HepG2 (cell line): ENCODE measurements around the gene NFIC. TPM values are rescaled to one million over a fixed set of nuclear protein-coding genes. Genes with fewer than 3 reads are reported as not detected.

Experiments used
- ATF2 ChIP-seq: sonication (generic); formaldehyde crosslinking; IDR thresholded peaks from 2 replicates; pipeline ENCODE4 v1.4.0; 2020; ENCODE audit warnings: missing genetic modification reagents
- BATF2 ChIP-seq: sonication (generic); formaldehyde crosslinking; IDR thresholded peaks from 2 replicates; pipeline ENCODE4 v1.8.0; 2022; ENCODE audit warnings: mild to moderate bottlenecking, missing genetic modification reagents, moderate library complexity
- CHCHD3 ChIP-seq: sonication (generic); formaldehyde crosslinking; IDR thresholded peaks from 2 replicates; pipeline ENCODE4 v1.8.0; 2022; ENCODE audit warnings: mild to moderate bottlenecking, missing genetic modification reagents, moderate library complexity
- HDAC1 ChIP-seq: sonication (generic); formaldehyde crosslinking; IDR thresholded peaks from 2 replicates; pipeline ENCODE4 v1.5.1; 2020; ENCODE audit warnings: mild to moderate bottlenecking, missing genetic modification reagents
- KLF6 ChIP-seq: IDR thresholded peaks from 2 replicates; pipeline ENCODE4 v1.8.0; 2016; ENCODE audit warnings: missing biosample characterization, missing genetic modification reagents
- NONO ChIP-seq, 2 experiments: fragments of 450-650 bp in 1 of 2; sonication (generic) in 1 of 2; formaldehyde crosslinking in 1 of 2; IDR thresholded peaks in 1 of 2; conservative IDR thresholded peaks in 1 of 2; 2 replicates each; pipeline versions ENCODE4 v1.6.1 to v1.8.0; 2017 to 2022; ENCODE audit warnings: mild to moderate bottlenecking in 1 of 2, missing genetic modification reagents in 1 of 2, moderate library complexity in 1 of 2
- PREB ChIP-seq: sonication (generic); formaldehyde crosslinking; IDR thresholded peaks from 2 replicates; pipeline ENCODE4 v1.4.0; 2020; ENCODE audit warnings: missing genetic modification reagents
- TFE3 ChIP-seq: IDR thresholded peaks from 2 replicates; pipeline ENCODE4 v1.6.1; 2016
- ZBTB1 ChIP-seq: sonication (generic); formaldehyde crosslinking; IDR thresholded peaks from 2 replicates; pipeline ENCODE4 v1.4.0; 2020; ENCODE audit warnings: missing genetic modification reagents, borderline replicate concordance
- ZNF124 ChIP-seq: sonication (generic); formaldehyde crosslinking; IDR thresholded peaks from 2 replicates; pipeline ENCODE4 v1.4.0; 2020; ENCODE audit warnings: missing genetic modification reagents
- ZNF333 ChIP-seq: sonication (generic); formaldehyde crosslinking; IDR thresholded peaks from 2 replicates; pipeline ENCODE4 v1.4.0; 2020; ENCODE audit warnings: mild to moderate bottlenecking, missing genetic modification reagents, borderline replicate concordance
- ZNF33A ChIP-seq: sonication (generic); formaldehyde crosslinking; IDR thresholded peaks from 2 replicates; pipeline ENCODE4 v1.5.1; 2020; ENCODE audit warnings: missing genetic modification reagents, mild to moderate bottlenecking, moderate library complexity, borderline replicate concordance
- ZNF407 ChIP-seq: sonication (generic); formaldehyde crosslinking; IDR thresholded peaks from one replicate; pipeline ENCODE4 v1.5.1; 2020; ENCODE audit warnings: mild to moderate bottlenecking, missing genetic modification reagents; ENCODE audit errors: not compliant biosample characterization
- ZNF441 ChIP-seq: sonication (generic); formaldehyde crosslinking; IDR thresholded peaks from 2 replicates; pipeline ENCODE4 v1.7.0; 2021; ENCODE audit warnings: missing genetic modification reagents, borderline replicate concordance
- ZNF530 ChIP-seq: sonication (generic); formaldehyde crosslinking; IDR thresholded peaks from 2 replicates; pipeline ENCODE4 v1.5.0; 2020; ENCODE audit warnings: low read depth, mild to moderate bottlenecking, missing genetic modification reagents
- ZNF740 ChIP-seq: sonication (generic); formaldehyde crosslinking; IDR thresholded peaks from 2 replicates; pipeline ENCODE4 v1.4.0; 2020; ENCODE audit warnings: missing genetic modification reagents
- polyA plus RNA-seq, 8 experiments: library from polyadenylated mRNA; depleted of rRNA in 3 of 8; stranded (reverse) in 7 of 8; unstranded in 1 of 8; fragments of >200 nt; fragmentation: Illumina TruSeq in 4 of 8; extraction: Trizol in 4 of 8; gene quantifications; 2 replicates each; pipeline versions ENCODE4 v1.2.1 to v1.2.3, GENCODE V29; 2011 to 2016; ENCODE audit warnings: low read depth in 4 of 8, missing spikeins in 1 of 8, mixed read lengths in 1 of 8; ENCODE audit not compliant: insufficient read depth in 1 of 8
- total RNA-seq, 5 experiments: library from RNA; depleted of rRNA; stranded (reverse); fragments of >200 nt; fragmentation: Illumina TruSeq; extraction: Trizol; gene quantifications; 2 replicates each; pipeline ENCODE4 v1.2.3, GENCODE V29; 2016; ENCODE audit warnings: low read depth in 1 of 5

The NFIC gene
- total and polyA plus RNA-seq, 2 of the 13 experiments (the other 11 are each of a cell fraction or from before 2014, with no cell fraction given), result 1.3 to 2.5 TPM

GRCh38 chr19:3398900-3399278 is 32.5 kb downstream of the NFIC start (continued):
- TF ChIP-seq NONO (IDR thresholded peaks at IDR 0.05), result no peak
- 0 out of 2 replicates have a peak, but pooled peaks have one; percentile 1 for TF ChIP-seq NONO (CRISPR knock-in tag; conservative IDR thresholded peaks at IDR 0.05)
- 0 out of 2 replicates have a peak, but pooled peaks have one; percentile 52 for TF ChIP-seq ZNF33A (CRISPR knock-in tag)
- TF ChIP-seq TFE3 (CRISPR knock-in tag), result 0 out of 2 replicates have a peak, but pooled peaks have one; percentile 5
- no peak for TF ChIP-seq ZNF441
- TF ChIP-seq ZNF333 (CRISPR knock-in tag), result 0 out of 2 replicates have a peak, but pooled peaks have one; percentile 73
- TF ChIP-seq BATF2 (CRISPR knock-in tag), result no peak
- TF ChIP-seq ZNF740 (CRISPR knock-in tag), result no peak
- no peak for TF ChIP-seq PREB (CRISPR knock-in tag)
- 0 out of 2 replicates have a peak, but pooled peaks have one; percentile 4 for TF ChIP-seq KLF6
- no peak for TF ChIP-seq ZNF530
- TF ChIP-seq HDAC1 (CRISPR knock-in tag), result peak; percentile 49
- TF ChIP-seq ZBTB1 (CRISPR knock-in tag), result no peak
- 0 out of 2 replicates have a peak, but pooled peaks have one; percentile 4 for TF ChIP-seq ZNF124 (CRISPR knock-in tag)
- TF ChIP-seq ZNF407 (CRISPR knock-in tag), result no peak
- TF ChIP-seq ATF2, result no peak
- no peak for TF ChIP-seq CHCHD3 (CRISPR knock-in tag)
